Measurements from ENCODE around the gene RPL26.

DNA sequence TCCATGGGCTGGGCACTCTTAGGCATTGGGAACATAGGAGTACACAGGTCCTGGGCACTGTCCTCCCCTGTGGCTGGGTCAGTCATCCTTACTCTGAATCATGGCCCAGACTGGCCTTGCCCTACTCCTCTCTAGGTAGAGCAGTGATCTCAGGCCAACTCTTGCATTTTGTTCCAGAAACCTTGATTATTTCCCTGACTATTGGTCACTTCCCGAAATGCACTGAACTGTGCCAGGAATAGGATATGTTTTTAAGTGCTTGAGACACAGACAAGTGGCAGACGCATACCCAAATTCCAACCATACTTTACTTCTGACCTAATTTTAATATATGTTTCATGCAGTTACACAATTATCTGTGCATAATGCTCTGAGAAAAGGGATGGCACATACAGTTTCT lies 16.8 kb downstream of the RPL26 start:
- TF ChIP-seq, protein P1, sequence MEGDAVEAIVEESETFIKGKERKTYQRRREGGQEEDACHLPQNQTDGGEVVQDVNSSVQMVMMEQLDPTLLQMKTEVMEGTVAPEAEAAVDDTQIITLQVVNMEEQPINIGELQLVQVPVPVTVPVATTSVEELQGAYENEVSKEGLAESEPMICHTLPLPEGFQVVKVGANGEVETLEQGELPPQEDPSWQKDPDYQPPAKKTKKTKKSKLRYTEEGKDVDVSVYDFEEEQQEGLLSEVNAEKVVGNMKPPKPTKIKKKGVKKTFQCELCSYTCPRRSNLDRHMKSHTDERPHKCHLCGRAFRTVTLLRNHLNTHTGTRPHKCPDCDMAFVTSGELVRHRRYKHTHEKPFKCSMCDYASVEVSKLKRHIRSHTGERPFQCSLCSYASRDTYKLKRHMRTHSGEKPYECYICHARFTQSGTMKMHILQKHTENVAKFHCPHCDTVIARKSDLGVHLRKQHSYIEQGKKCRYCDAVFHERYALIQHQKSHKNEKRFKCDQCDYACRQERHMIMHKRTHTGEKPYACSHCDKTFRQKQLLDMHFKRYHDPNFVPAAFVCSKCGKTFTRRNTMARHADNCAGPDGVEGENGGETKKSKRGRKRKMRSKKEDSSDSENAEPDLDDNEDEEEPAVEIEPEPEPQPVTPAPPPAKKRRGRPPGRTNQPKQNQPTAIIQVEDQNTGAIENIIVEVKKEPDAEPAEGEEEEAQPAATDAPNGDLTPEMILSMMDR (IDR thresholded peaks at IDR 0.05; ENCODE audit: low read depth, low read length): no peak
- TF ChIP-seq POLR2A (IDR thresholded peaks at IDR 0.05; ENCODE audit: extremely low read depth, insufficient read length): no peak
- TF ChIP-seq MYC (IDR thresholded peaks at IDR 0.05; ENCODE audit: low read depth, low read length): no peak
- TF ChIP-seq, protein P2, sequence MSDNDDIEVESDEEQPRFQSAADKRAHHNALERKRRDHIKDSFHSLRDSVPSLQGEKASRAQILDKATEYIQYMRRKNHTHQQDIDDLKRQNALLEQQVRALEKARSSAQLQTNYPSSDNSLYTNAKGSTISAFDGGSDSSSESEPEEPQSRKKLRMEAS (IDR thresholded peaks at IDR 0.05; ENCODE audit: low read depth, low read length): no peak
